Natural killer cell (primary cell): ENCODE measurements around the gene FYN. TPM values are rescaled to one million over a fixed set of nuclear protein-coding genes. Genes with fewer than 3 reads are reported as not detected.

Source experiments
- ATAC-seq, 3 donors: fragments of 150-1000 bp in 2 of 3; fragments of 200-7000 bp in 1 of 3; cut with Tn5 transposase; 1 replicate in 1 of 3; 2 replicates in 2 of 3; pipeline ENCODE4 v1.10.0; 2021; ENCODE audit warnings: mild to moderate bottlenecking in 2 of 3, moderate library complexity in 2 of 3
- DNase-seq, 2 donors: peaks; one replicate each; pipeline versions ENCODE4 v3.0.0 to v3.0.0-alpha.2; 2013 to 2021; ENCODE audit warnings: mixed read lengths in 1 of 2
- H3K27ac ChIP-seq: one replicate; pipeline ENCODE4 v1.5.1; 2013; ENCODE audit warnings: mild to moderate bottlenecking, low read length
- H3K27me3 ChIP-seq: one replicate; pipeline ENCODE4 v1.6.1; 2013; ENCODE audit warnings: low read length; ENCODE audit not compliant: control insufficient read depth, insufficient read depth
- H3K36me3 ChIP-seq: one replicate; pipeline ENCODE4 v1.6.1; 2013; ENCODE audit warnings: low read length; ENCODE audit not compliant: control insufficient read depth, insufficient read depth
- H3K4me1 ChIP-seq: one replicate; pipeline ENCODE4 v1.6.1; 2013; ENCODE audit warnings: low read length; ENCODE audit not compliant: control insufficient read depth, insufficient read depth
- H3K4me3 ChIP-seq: one replicate; pipeline ENCODE4 v1.5.1; 2013; ENCODE audit warnings: low read length
- H3K9me3 ChIP-seq: one replicate; pipeline ENCODE4 v1.6.1; 2013; ENCODE audit warnings: low read length; ENCODE audit not compliant: control insufficient read depth, insufficient read depth
- H3K27ac Mint-ChIP-seq, 2 donors: one replicate each; pipeline ENCODE4 v1.8.0; 2022; ENCODE audit warnings: mild to moderate bottlenecking in 2 of 2, mixed read lengths in 2 of 2, moderate library complexity in 1 of 2
- H3K27me3 Mint-ChIP-seq, 2 donors: one replicate each; pipeline ENCODE4 v1.8.0; 2022; ENCODE audit warnings: low read depth in 2 of 2, mixed read lengths in 2 of 2
- H3K36me3 Mint-ChIP-seq: one replicate; pipeline ENCODE4 v1.8.0; 2022; ENCODE audit warnings: mixed read lengths
- H3K4me1 Mint-ChIP-seq, 2 donors: one replicate each; pipeline ENCODE4 v1.8.0; 2022; ENCODE audit warnings: mixed read lengths in 2 of 2
- H3K4me3 Mint-ChIP-seq: one replicate; pipeline ENCODE4 v1.8.0; 2022; ENCODE audit warnings: mild to moderate bottlenecking, moderate library complexity, mixed read lengths
- H3K9me3 Mint-ChIP-seq, 2 donors: one replicate each; pipeline ENCODE4 v1.8.0; 2022; ENCODE audit warnings: mixed read lengths in 2 of 2
- WGBS: methylation state at CpG from one replicate; pipeline ENCODE4 v1.1.7; 2013; ENCODE audit warnings: missing lambda C conversion rate; ENCODE audit not compliant: insufficient coverage; 5-methylcytosine and 5-hydroxymethylcytosine counted together
- intact Hi-C: fragments of 100-400 bp; cut with micrococcal nuclease; formaldehyde crosslinking; loops from one replicate; pipeline ENCODE4 v1.14.2; 2022
- total RNA-seq, 4 donors: library from RNA; stranded (reverse); fragments of 120-200 nt in 1 of 4; gene quantifications; one replicate each; pipeline versions ENCODE4 v1.2.3 to v1.2.4, GENCODE V29; 2013 to 2022
- TF ChIP-seq, protein P1 (sequence below): fragments of 200-600 bp; IDR thresholded peaks from one replicate; pipeline ENCODE4 v1.8.0; 2022; ENCODE audit warnings: antibody characterized with exemption

FYN gene
- total RNA-seq, 3 donors from 2014 or later (not counting 1 experiment from before 2014, with no cell fraction given): 616 to 757 (median 713) TPM

DNA sequence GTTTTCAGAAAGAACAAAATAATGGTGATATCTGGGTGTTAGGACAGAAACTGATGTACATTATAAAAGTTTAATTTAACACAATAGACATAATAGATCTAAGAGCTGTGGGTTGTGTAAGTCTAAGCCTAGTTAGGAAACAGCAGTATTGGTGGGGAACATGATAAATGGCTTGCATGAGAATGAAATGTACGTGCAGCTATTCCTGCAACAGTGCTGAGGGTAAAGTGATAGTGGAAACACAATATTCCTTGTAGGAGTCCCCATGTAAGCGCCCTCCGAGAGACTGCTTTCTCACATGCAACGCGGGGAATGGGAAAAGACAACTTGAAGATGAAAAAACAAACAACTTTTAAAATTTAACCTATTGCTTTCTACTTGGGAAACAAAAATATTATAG lies 171.0 kb downstream of the FYN start:
- no peak for DNase-seq
- TF ChIP-seq, protein P1, sequence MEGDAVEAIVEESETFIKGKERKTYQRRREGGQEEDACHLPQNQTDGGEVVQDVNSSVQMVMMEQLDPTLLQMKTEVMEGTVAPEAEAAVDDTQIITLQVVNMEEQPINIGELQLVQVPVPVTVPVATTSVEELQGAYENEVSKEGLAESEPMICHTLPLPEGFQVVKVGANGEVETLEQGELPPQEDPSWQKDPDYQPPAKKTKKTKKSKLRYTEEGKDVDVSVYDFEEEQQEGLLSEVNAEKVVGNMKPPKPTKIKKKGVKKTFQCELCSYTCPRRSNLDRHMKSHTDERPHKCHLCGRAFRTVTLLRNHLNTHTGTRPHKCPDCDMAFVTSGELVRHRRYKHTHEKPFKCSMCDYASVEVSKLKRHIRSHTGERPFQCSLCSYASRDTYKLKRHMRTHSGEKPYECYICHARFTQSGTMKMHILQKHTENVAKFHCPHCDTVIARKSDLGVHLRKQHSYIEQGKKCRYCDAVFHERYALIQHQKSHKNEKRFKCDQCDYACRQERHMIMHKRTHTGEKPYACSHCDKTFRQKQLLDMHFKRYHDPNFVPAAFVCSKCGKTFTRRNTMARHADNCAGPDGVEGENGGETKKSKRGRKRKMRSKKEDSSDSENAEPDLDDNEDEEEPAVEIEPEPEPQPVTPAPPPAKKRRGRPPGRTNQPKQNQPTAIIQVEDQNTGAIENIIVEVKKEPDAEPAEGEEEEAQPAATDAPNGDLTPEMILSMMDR: no peak
- peaks cover 21% of the 10 kb centered on the region for H3K36me3 Mint-ChIP-seq

DNA sequence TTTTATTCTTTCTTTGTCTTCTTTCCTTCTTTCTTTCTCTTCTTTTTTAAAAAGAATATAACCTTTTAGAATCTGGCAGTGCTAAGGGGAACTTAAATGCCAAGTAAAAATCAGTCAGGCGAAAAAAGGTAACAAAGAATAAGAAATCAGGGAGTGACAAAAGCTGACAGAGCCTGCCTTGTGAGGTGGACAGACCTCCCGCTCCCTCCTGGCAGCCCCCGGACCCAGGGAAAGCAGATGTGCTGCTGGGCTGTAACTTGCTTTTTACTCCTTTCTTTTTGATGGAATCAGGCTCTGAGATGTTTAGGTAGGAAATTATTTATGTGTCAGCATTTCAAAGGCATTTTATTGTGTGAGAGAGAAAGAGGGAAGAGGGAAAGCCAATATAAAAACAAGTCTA lies 172.1 kb downstream of the FYN start:
- H3K27ac ChIP-seq: no peak overlapping the region
- peaks cover 93% of the 10 kb centered on the region for H3K36me3 ChIP-seq
- 96% methylated on average over 3 of the region's 3 CpGs for WGBS
- H3K27ac Mint-ChIP-seq: peak overlapping the region; percentile 39 to 54
- H3K36me3 Mint-ChIP-seq: peaks cover 21% of the 10 kb centered on the region
- peaks cover 20 to 25% of the 10 kb centered on the region in 2 donors for H3K4me1 Mint-ChIP-seq
- no peaks in the 10 kb centered on the region for H3K9me3 Mint-ChIP-seq
- H3K4me3 ChIP-seq: no peak overlapping the region
- TF ChIP-seq, protein P1: no peak
- H3K4me3 Mint-ChIP-seq: no peak overlapping the region
- DNase-seq: no peak
- H3K4me1 ChIP-seq: peaks cover 4% of the 10 kb centered on the region
- no peaks in the 10 kb centered on the region for H3K27me3 ChIP-seq
- no peak for ATAC-seq
- no peaks in the 10 kb centered on the region for H3K27me3 Mint-ChIP-seq
- H3K9me3 ChIP-seq: no peaks in the 10 kb centered on the region
- intact Hi-C loops: no loop called here

More for the DNA sequence above, 171.0 kb downstream of the FYN start:
- H3K27ac ChIP-seq: no peak overlapping the region
- H3K27me3 ChIP-seq: no peaks in the 10 kb centered on the region
- H3K4me3 Mint-ChIP-seq: no peak overlapping the region
- H3K27me3 Mint-ChIP-seq: no peaks in the 10 kb centered on the region
- H3K9me3 ChIP-seq: no peaks in the 10 kb centered on the region
- H3K36me3 ChIP-seq: peaks cover 94% of the 10 kb centered on the region
- no peak for ATAC-seq
- intact Hi-C loops: no loop called here
- 96% methylated on average over 5 of the region's 5 CpGs for WGBS
- H3K9me3 Mint-ChIP-seq: no peaks in the 10 kb centered on the region
- peaks cover 4% of the 10 kb centered on the region for H3K4me1 ChIP-seq
- no peak overlapping the region for H3K4me3 ChIP-seq
- H3K4me1 Mint-ChIP-seq: peaks cover 20 to 23% of the 10 kb centered on the region in 2 donors
- peak overlapping the region; percentile 39 to 54 for H3K27ac Mint-ChIP-seq

DNA sequence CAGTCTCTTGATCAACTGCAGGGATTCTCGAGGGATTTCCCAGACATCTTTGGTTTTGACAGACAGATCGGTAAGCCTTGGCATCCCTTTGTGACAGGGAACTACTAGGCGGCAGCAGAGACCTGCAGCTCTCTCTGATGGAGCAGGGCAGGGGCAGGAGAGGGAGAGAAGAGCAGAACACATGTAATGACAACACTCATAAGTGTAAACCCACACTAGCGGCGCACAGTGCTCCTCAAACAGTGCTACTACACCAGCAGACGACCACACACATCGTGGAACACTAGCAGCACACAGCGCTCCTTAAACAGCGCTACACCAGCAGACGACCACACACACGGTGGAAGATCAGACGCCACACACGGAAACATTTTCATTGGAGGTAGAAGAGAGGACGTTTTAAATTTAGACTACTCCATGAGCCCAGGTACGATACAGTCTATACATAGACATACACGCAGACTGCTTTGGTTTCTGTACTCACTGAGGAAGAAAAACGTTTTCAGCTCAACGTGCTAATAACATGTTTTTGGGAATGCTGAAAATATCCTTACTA lies 173.0 kb downstream of the FYN start:
- Mint-ChIP-seq H3K36me3 (peaks cover 21% of the 10 kb centered on the region), H3K4me1 (peaks cover 20 to 26% of the 10 kb centered on the region in 2 donors), H3K4me3 (no peak overlapping the region), H3K9me3 (no peaks in the 10 kb centered on the region), H3K27me3 (no peaks in the 10 kb centered on the region), H3K27ac (peak overlapping the region; percentile 6 to 39)
- DNase-seq (no peak), ATAC-seq (no peak)
- Histone ChIP-seq H3K36me3 (peaks cover 94% of the 10 kb centered on the region), H3K9me3 (no peaks in the 10 kb centered on the region), H3K4me3 (no peak overlapping the region), H3K27ac (no peak overlapping the region), H3K27me3 (no peaks in the 10 kb centered on the region), H3K4me1 (peaks cover 4% of the 10 kb centered on the region)
- 94% methylated on average over 14 of the region's 18 CpGs for WGBS
- intact Hi-C loops: no loop called here
- TF ChIP-seq, protein P1: no peak

DNA sequence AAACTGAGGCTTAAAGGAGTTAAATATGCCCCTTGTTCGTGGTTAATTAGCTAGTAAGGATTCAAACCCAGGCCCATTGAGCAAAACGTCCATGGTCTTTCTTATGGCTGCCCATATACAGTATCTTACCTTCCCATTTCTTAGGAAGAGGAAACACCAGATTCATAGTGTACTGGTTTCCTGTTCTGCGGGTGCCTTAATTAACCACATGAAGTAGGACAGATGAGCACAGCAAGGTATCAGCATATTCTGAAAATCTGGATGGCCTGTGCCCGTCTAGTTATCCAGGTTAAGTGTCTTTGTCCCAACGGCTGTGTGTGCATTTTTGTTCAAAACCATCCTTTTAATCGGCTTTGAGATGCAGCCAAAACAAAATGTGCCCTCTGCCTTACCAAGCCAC lies 174.1 kb downstream of the FYN start:
- H3K27me3 Mint-ChIP-seq: no peaks in the 10 kb centered on the region
- H3K9me3 ChIP-seq: no peaks in the 10 kb centered on the region
- H3K4me1 ChIP-seq: peaks cover 4% of the 10 kb centered on the region
- H3K36me3 Mint-ChIP-seq: peaks cover 28% of the 10 kb centered on the region
- no peak overlapping the region for H3K27ac ChIP-seq
- H3K4me1 Mint-ChIP-seq: peaks cover 20 to 26% of the 10 kb centered on the region in 2 donors
- intact Hi-C loops: no loop called here
- WGBS: 66% methylated on average over 6 of the region's 6 CpGs
- peak overlapping the region; percentile 39 to 40 for H3K27ac Mint-ChIP-seq
- DNase-seq: no peak
- H3K9me3 Mint-ChIP-seq: no peaks in the 10 kb centered on the region
- no peak overlapping the region for H3K4me3 ChIP-seq
- H3K27me3 ChIP-seq: no peaks in the 10 kb centered on the region
- TF ChIP-seq, protein P1: no peak
- ATAC-seq: no peak
- peaks cover 95% of the 10 kb centered on the region for H3K36me3 ChIP-seq
- no peak overlapping the region for H3K4me3 Mint-ChIP-seq
